Panc1 (cell line): Measurements from ENCODE around the gene NR3C1. TPM values are rescaled to one million over a fixed set of nuclear protein-coding genes. Genes with fewer than 3 reads are reported as not detected.

Source experiments
- ATAC-seq: fragments of 200-7000 bp; cut with Tn5 transposase; 2 replicates; pipeline ENCODE4 v1.9.1; 2020; ENCODE audit warnings: mild to moderate bottlenecking, moderate library complexity
- BruUV-seq: library from RNA; stranded (reverse); fragments of 400-500 nt; replicated peaks from 2 replicates; lab custom pipeline; 2021; lab: Mats Ljungman, UMichigan
- CTCF ChIA-PET: fragments of 300-600 bp; sonication (Branson Sonifier 250); formaldehyde crosslinking; loops from one replicate; lab custom pipeline; 2022; ENCODE audit warnings: antibody characterized with exemption; lab: Charles Lee
- POLR2A ChIA-PET: fragments of 300-600 bp; sonication (Branson Sonifier 250); formaldehyde crosslinking; loops from one replicate; lab custom pipeline; 2022; ENCODE audit warnings: antibody characterized with exemption; lab: Charles Lee
- DNase-seq: peaks from one replicate; pipeline ENCODE4 v3.0.0-alpha.2; 2010; ENCODE audit warnings: low read depth, low spot score
- H3K27ac ChIP-seq: 2 replicates; pipeline ENCODE4 v1.5.1; 2011; ENCODE audit warnings: mild to moderate bottlenecking, low read length, inconsistent platforms
- H3K27me3 ChIP-seq: fragments of 200-500 bp; sonication (Bioruptor generic); 2 replicates; pipeline ENCODE4 v1.6.0; 2014; ENCODE audit warnings: low read length, inconsistent platforms; ENCODE audit not compliant: control insufficient read depth, insufficient read depth
- H3K36me3 ChIP-seq: fragments of 200-500 bp; sonication (Bioruptor generic); 2 replicates; pipeline ENCODE4 v1.5.1; 2014; ENCODE audit warnings: inconsistent platforms, mild to moderate bottlenecking, low read length, moderate library complexity; ENCODE audit not compliant: control insufficient read depth, insufficient read depth
- H3K4me1 ChIP-seq: 2 replicates; pipeline ENCODE4 v1.5.1; 2011; ENCODE audit warnings: inconsistent platforms, mild to moderate bottlenecking, low read length, moderate library complexity; ENCODE audit not compliant: control insufficient read depth, insufficient read depth
- H3K4me3 ChIP-seq, 2 experiments: 2 replicates each; pipeline ENCODE4 v1.5.1; 2011 to 2012; ENCODE audit warnings: low read depth in 2 of 2, low read length in 2 of 2, mild to moderate bottlenecking in 2 of 2, inconsistent platforms in 1 of 2, moderate library complexity in 1 of 2
- H3K9me3 ChIP-seq: fragments of 200-500 bp; sonication (Bioruptor generic); 2 replicates; pipeline ENCODE4 v1.5.1; 2014; ENCODE audit warnings: low read depth, mild to moderate bottlenecking, inconsistent platforms, low read length, moderate library complexity; ENCODE audit not compliant: control insufficient read depth, insufficient read depth
- CTCF ChIP-seq: fragments of 450-650 bp; IDR thresholded peaks from 2 replicates; pipeline ENCODE4 v1.5.1; 2017; ENCODE audit warnings: mild to moderate bottlenecking
- POLR2AphosphoS5 ChIP-seq: IDR thresholded peaks from 2 replicates; pipeline ENCODE4 v1.6.1; 2012; ENCODE audit warnings: mild to moderate bottlenecking, low read depth, low read length, moderate library complexity
- SIN3A ChIP-seq: IDR thresholded peaks from 2 replicates; pipeline ENCODE4 v1.6.1; 2012; ENCODE audit warnings: low read depth, mild to moderate bottlenecking, low read length, moderate library complexity, borderline replicate concordance; ENCODE audit not compliant: insufficient read depth
- TCF7L2 ChIP-seq: IDR thresholded peaks from 2 replicates; pipeline ENCODE4 v1.6.1; 2011; ENCODE audit warnings: mild to moderate bottlenecking, low read depth, low read length, inconsistent platforms
- in situ Hi-C: cut with HindIII; loops from 2 replicates; pipeline ENCODE4 v1.10.0; 2016; ENCODE audit warnings: low sequenced_read_pairs, low pct_unique_long_range_greater_than_20kb
- intact Hi-C: fragments of 100-400 bp; cut with micrococcal nuclease; formaldehyde crosslinking; loops from one replicate; pipeline ENCODE4 v1.10.0; 2022; ENCODE audit not compliant: unreplicated experiment
- total RNA-seq: library from RNA; stranded (reverse); gene quantifications from one replicate; pipeline ENCODE4 v1.2.1, GENCODE V29; 2021; ENCODE audit not compliant: unreplicated experiment
- TF ChIP-seq, protein P1 (sequence below), 2 experiments: IDR thresholded peaks; 2 replicates each; pipeline ENCODE4 v1.6.1; 2011 to 2012; ENCODE audit warnings: low read depth in 2 of 2, control low read depth in 1 of 2, low read length in 1 of 2, mild to moderate bottlenecking in 1 of 2, moderate library complexity in 1 of 2; ENCODE audit not compliant: insufficient read depth in 1 of 2

The NR3C1 gene
- total RNA-seq, 1 experiment from 2014 or later = 52.6 TPM

DNA sequence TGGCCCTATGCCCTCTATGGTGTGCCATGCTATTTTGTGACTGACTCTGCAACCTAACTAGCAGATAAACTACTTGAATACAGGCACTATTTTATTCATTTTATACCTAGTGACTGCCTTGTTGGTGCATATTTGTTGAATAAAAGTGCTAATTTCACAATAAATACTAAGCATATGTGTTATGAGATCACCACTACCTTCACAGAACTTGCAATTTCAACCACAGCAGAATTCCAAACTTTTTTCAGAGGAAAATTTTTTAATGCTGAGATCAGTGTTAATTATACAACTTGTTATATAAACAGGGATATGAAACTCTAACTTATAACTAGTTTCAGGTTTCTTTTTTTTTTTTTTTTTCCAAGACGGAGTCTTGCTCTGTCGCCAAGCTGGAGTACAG lies 94.8 kb downstream of the NR3C1 start:
- peaks cover 5% of the 10 kb centered on the region; the same call in 1 of the 2 replicates for H3K36me3 ChIP-seq
- CTCF ChIA-PET = interaction anchor here (0.6 kb wide), 1 partner anchor 29 kb away, joined by 4 read pairs; no protein-coding TSS in a partner anchor
- intact Hi-C loops = loop anchor here (10.0 kb wide), 1 partner anchor 86 kb away; no protein-coding TSS in a partner anchor
- H3K4me3 ChIP-seq = no peak overlapping the region
- H3K27ac ChIP-seq = peak overlapping the region; percentile 48; the same call in 1 of the 2 replicates
- in situ Hi-C loops = no loop called here
- POLR2A ChIA-PET = no interaction called here
- H3K4me1 ChIP-seq = peaks cover 12% of the 10 kb centered on the region
- DNase-seq = no peak
- ATAC-seq = no peak
- BruUV-seq = no TSS peak
- TF ChIP-seq POLR2AphosphoS5 (no peak), SIN3A (no peak), TCF7L2 (no peak), CTCF (no peak)
- TF ChIP-seq, protein P1, sequence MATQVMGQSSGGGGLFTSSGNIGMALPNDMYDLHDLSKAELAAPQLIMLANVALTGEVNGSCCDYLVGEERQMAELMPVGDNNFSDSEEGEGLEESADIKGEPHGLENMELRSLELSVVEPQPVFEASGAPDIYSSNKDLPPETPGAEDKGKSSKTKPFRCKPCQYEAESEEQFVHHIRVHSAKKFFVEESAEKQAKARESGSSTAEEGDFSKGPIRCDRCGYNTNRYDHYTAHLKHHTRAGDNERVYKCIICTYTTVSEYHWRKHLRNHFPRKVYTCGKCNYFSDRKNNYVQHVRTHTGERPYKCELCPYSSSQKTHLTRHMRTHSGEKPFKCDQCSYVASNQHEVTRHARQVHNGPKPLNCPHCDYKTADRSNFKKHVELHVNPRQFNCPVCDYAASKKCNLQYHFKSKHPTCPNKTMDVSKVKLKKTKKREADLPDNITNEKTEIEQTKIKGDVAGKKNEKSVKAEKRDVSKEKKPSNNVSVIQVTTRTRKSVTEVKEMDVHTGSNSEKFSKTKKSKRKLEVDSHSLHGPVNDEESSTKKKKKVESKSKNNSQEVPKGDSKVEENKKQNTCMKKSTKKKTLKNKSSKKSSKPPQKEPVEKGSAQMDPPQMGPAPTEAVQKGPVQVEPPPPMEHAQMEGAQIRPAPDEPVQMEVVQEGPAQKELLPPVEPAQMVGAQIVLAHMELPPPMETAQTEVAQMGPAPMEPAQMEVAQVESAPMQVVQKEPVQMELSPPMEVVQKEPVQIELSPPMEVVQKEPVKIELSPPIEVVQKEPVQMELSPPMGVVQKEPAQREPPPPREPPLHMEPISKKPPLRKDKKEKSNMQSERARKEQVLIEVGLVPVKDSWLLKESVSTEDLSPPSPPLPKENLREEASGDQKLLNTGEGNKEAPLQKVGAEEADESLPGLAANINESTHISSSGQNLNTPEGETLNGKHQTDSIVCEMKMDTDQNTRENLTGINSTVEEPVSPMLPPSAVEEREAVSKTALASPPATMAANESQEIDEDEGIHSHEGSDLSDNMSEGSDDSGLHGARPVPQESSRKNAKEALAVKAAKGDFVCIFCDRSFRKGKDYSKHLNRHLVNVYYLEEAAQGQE (IDR thresholded peaks at IDR 0.05; ENCODE audit: insufficient read depth in 1 of 2, low read depth in 2 of 2, low read length in 1 of 2) = no peak
- no peaks in the 10 kb centered on the region for H3K27me3 ChIP-seq
- no peaks in the 10 kb centered on the region for H3K9me3 ChIP-seq

DNA sequence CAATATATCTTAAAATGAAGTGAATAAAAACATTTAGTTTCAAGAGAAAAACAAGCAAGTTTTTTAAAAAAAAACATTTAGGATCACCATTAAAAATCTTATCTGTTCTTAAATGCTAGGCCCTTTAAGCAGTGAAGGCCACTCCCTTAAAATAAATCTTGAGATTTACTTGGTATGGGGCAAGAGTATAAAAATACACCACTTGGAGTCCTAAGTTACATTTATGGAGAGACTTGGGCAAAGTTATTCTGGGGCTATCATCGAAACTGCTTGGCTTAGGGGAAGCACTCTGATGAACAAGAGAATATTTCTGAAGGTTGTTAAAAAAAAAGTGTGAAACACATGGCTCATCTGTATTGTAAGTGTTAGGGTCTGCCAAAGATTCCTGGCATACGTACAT lies 97.4 kb downstream of the NR3C1 start:
- no peaks in the 10 kb centered on the region for H3K9me3 ChIP-seq
- H3K36me3 ChIP-seq = peaks cover 3% of the 10 kb centered on the region; the same call in 1 of the 2 replicates
- TF ChIP-seq, protein P1 (IDR thresholded peaks at IDR 0.05; ENCODE audit: insufficient read depth in 1 of 2, low read depth in 2 of 2, low read length in 1 of 2) = no peak
- no peak for TF ChIP-seq POLR2AphosphoS5
- no peak for TF ChIP-seq TCF7L2
- TF ChIP-seq SIN3A = no peak
- no peak for TF ChIP-seq CTCF
- no peak for ATAC-seq
- DNase-seq = no peak
- ChIA-PET POLR2A (no interaction called here), CTCF (no interaction called here)
- in situ Hi-C loops (no loop called here), intact Hi-C loops (loop anchor here (10.0 kb wide), 1 partner anchor 89 kb away; no protein-coding TSS in a partner anchor)
- H3K4me1 ChIP-seq = peaks cover 6% of the 10 kb centered on the region
- H3K27me3 ChIP-seq = no peaks in the 10 kb centered on the region
- H3K27ac ChIP-seq = no peak overlapping the region
- H3K4me3 ChIP-seq = no peak overlapping the region
- BruUV-seq = no TSS peak
